ENCODE measurements around the gene FBXL4. TPM values are rescaled to one million over a fixed set of nuclear protein-coding genes. Genes with fewer than 3 reads are reported as not detected.

The FBXL4 gene
- total RNA-seq, 6 donors from 2014 or later: 6.3 to 25.9 (median 14.4) TPM

DNA sequence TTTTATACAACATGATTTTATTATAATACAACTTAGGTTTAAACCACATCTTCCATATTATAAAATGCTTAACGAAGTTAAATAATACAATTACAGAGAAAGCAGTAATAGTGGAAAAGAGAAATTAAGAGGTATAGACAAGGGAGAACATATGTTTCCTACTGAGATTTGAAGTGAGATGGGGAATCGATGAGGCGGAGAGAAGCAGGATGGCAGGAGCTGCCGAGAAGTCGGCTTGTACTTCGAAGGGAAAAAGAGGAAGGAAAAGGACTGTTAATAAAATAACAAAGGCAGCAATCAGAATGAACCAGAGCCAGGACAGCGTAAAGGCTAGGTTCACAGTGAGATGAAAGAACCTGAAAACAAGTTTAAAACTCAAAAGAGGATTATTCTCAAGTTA, 15.4 kb downstream of the FBXL4 start:
- no peaks in the 10 kb centered on the region for H3K27me3 ChIP-seq
- ATAC-seq (ENCODE audit: low FRiP score in 2 of 2) (no peak), DNase-seq (no peak)
- TF ChIP-seq POLR2AphosphoS5 (IDR thresholded peaks at IDR 0.05) (no peak), EP300 (IDR thresholded peaks at IDR 0.05) (no peak), POLR2A (IDR thresholded peaks at IDR 0.05) (no peak), CTCF (IDR thresholded peaks at IDR 0.05) (no peak)
- no peak overlapping the region for H3K27ac ChIP-seq
- WGBS, 2 donors: 44 to 50% methylated on average over 7 of the region's 7 CpGs
- H3K36me3 ChIP-seq: no peaks in the 10 kb centered on the region
- peaks cover 0 to 8% (median 7%) of the 10 kb centered on the region in 4 donors for H3K4me1 ChIP-seq
- H3K4me3 ChIP-seq: no peak overlapping the region
- H3K9me3 ChIP-seq: no peaks in the 10 kb centered on the region

- peaks cover 0 to 8% (median 7%) of the 10 kb centered on the region in 4 donors for H3K4me1 ChIP-seq
- no peak for TF ChIP-seq CTCF (IDR thresholded peaks at IDR 0.05)
- TF ChIP-seq EP300 (IDR thresholded peaks at IDR 0.05): no peak
- TF ChIP-seq POLR2A (IDR thresholded peaks at IDR 0.05): no peak
- TF ChIP-seq POLR2AphosphoS5 (IDR thresholded peaks at IDR 0.05): no peak
- H3K36me3 ChIP-seq: peaks cover 0 to 3% (median 0%) of the 10 kb centered on the region in 4 donors
- ATAC-seq (ENCODE audit: low FRiP score in 2 of 2) (no peak), DNase-seq (no peak)
- no peak overlapping the region for H3K27ac ChIP-seq
- H3K4me3 ChIP-seq: no peak overlapping the region
- no peaks in the 10 kb centered on the region for H3K9me3 ChIP-seq
- WGBS, 2 donors: 82 to 93% methylated on average over 3 of the region's 3 CpGs
- no peaks in the 10 kb centered on the region for H3K27me3 ChIP-seq
Measured at GRCh38 chr6:98931696-98932095, 16.1 kb downstream of the FBXL4 start.

- no peak for ATAC-seq (ENCODE audit: low FRiP score in 2 of 2)
- 86 to 95% methylated on average over 2 of the region's 2 CpGs for WGBS, 2 donors
- Histone ChIP-seq H3K36me3 (peaks cover 0 to 10% (median 0%) of the 10 kb centered on the region in 4 donors), H3K27me3 (no peaks in the 10 kb centered on the region), H3K27ac (no peak overlapping the region), H3K9me3 (no peaks in the 10 kb centered on the region), H3K4me1 (peaks cover 0 to 8% (median 7%) of the 10 kb centered on the region in 4 donors), H3K4me3 (no peak overlapping the region)
- DNase-seq: no peak
- TF ChIP-seq POLR2A (IDR thresholded peaks at IDR 0.05) (no peak), EP300 (IDR thresholded peaks at IDR 0.05) (no peak)
Measured at GRCh38 chr6:98929498-98930060, 18.2 kb downstream of the FBXL4 start.

GRCh38 chr6:98928688-98929087, 19.1 kb downstream of the FBXL4 start:
- Histone ChIP-seq H3K4me3 (no peak overlapping the region), H3K4me1 (peaks cover 0 to 8% (median 7%) of the 10 kb centered on the region in 4 donors), H3K27ac (no peak overlapping the region), H3K36me3 (peaks cover 0 to 10% (median 0%) of the 10 kb centered on the region in 4 donors), H3K27me3 (no peaks in the 10 kb centered on the region), H3K9me3 (no peaks in the 10 kb centered on the region)
- ATAC-seq (ENCODE audit: low FRiP score in 2 of 2) (no peak), DNase-seq (no peak)
- 98 to 99% methylated on average over 3 of the region's 3 CpGs for whole genome bisulfite sequencing, 2 donors
- TF ChIP-seq POLR2A (IDR thresholded peaks at IDR 0.05) (no peak), CTCF (IDR thresholded peaks at IDR 0.05) (no peak), EP300 (IDR thresholded peaks at IDR 0.05) (no peak), POLR2AphosphoS5 (IDR thresholded peaks at IDR 0.05) (no peak)

DNA sequence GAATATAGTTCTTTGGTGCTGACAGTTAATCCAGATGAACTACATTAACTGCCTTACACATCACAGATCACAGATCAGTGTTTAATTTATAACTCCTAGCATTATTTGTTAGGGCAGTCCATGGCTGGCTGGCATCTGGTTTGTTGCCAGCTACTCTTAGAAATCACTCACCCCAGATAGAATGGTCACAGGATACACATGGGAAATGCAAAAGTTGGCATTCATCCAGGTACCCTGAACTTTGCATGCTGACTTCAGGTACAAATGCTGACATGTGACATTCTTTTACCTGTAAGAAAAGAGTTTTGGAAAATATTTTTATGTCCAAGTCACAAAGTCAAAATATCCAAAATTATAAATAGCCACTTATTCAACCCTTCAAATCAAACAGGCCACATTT, 20.2 kb downstream of the FBXL4 start:
- H3K9me3 ChIP-seq: no peaks in the 10 kb centered on the region
- no peak overlapping the region for H3K4me3 ChIP-seq
- H3K36me3 ChIP-seq: peaks cover 0 to 10% (median 0%) of the 10 kb centered on the region in 4 donors
- no peaks in the 10 kb centered on the region for H3K27me3 ChIP-seq
- no peak overlapping the region for H3K27ac ChIP-seq
- TF ChIP-seq POLR2AphosphoS5 (IDR thresholded peaks at IDR 0.05) (no peak), POLR2A (IDR thresholded peaks at IDR 0.05) (no peak), EP300 (IDR thresholded peaks at IDR 0.05) (no peak), CTCF (IDR thresholded peaks at IDR 0.05) (no peak)
- H3K4me1 ChIP-seq: peaks cover 0 to 3% (median under 1%) of the 10 kb centered on the region in 4 donors
- ATAC-seq (ENCODE audit: low FRiP score in 2 of 2) (no peak), DNase-seq (no peak)
